GM21528 (cell line): ENCODE data around the gene NADK2.

ENCODE experiments used
- ATAC-seq: cut with Tn5 transposase; IDR thresholded peaks from one replicate; pipeline ENCODE4 v1.9.1; 2021; ENCODE audit warnings: mild to moderate bottlenecking, moderate library complexity; ENCODE audit not compliant: unreplicated experiment, low FRiP score

Gene NADK2

DNA sequence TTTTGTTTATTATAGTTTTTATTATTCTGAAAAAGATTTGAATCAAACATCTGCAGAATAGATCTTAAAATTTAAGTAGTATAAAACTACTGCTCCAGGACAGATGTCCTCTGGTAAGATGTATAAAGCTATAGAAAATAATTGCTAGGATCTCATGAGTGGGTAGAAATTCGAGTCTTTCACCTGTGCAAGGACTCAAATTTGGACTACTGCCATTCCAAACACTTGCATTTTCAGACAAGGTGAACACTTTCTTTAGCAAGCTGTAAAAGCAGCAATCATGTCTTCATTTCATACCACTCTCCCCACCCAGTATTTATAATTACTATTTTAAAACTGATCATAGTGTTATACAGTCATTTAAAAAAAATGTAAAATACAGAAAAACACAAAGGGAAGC is 69.1 kb downstream of the NADK2 start:
- no peak for ATAC-seq

- ATAC-seq, result no peak
Measured at GRCh38 chr5:36170832-36171424, 70.8 kb downstream of the NADK2 start.

DNA sequence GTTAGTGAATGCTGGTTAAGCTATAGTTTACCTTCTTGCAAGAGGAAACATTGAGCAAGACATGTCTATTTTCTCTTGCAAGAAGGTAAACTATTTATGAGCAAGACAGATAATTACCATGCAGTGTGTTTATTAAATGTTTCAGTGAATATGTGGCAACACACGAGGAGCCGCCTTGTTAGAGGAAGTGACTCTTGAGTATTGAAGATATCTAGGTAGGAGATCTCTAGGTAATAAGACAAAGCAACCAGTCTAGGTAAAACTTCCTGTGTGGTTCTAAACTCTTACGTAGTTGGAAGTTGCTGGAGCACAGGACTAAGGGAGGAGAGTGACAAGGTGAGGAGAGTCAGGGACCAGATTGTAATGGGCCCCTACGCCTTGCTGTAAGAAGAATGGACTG is 73.0 kb downstream of the NADK2 start:
- no peak for ATAC-seq

- no peak for ATAC-seq
Measured at GRCh38 chr5:36164461-36164860, 77.3 kb downstream of the NADK2 start.

DNA sequence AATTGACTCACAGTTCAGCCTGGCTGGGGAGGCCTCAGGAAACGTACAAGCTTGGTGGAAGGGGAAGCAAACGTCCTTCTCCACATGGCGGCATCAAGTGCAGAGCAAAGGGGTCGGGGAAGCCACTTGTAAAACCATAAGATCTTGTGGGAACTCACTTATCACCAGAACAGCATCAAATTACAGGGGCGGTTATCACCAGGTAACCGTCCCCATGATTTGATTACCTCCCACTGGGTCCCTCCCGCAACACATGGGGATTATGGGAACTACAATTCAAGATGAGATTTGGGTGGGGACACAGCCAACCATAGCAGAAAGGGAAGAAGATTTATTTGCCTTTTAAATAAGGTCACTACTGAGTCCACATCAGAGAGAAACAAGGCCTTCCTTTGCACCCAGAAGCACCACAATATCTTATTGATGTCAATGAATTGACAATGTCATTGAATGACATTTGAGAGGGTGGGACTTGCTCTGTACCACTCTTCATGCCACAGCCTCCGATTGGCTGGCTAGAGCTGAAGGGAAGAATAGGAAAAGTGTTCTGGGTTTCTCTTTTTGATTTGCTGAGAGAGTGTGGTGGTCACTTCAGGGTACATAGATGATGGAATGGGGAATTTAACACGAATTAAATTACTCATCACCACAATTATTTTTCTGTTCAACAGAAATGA is 78.8 kb downstream of the NADK2 start:
- no peak for ATAC-seq

DNA sequence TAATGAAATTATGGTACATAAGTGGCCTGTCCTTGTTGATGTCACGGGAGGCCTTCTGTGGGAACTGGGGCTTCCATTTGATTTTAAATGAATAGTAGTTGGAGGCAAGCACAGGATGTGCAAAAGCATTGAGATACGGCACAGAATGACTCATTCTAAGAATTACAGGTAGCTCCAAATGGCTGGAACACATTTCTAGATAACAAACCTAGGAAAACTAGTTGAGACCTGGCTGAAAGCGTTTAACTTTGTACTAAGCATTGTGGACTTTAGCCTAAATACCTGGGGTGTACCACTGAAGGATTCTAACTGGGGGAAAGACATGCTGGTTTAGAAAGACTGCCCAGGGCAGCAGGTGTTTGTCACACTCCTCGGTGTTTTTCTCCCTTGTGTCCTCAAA is 80.4 kb downstream of the NADK2 start:
- no peak for ATAC-seq

DNA sequence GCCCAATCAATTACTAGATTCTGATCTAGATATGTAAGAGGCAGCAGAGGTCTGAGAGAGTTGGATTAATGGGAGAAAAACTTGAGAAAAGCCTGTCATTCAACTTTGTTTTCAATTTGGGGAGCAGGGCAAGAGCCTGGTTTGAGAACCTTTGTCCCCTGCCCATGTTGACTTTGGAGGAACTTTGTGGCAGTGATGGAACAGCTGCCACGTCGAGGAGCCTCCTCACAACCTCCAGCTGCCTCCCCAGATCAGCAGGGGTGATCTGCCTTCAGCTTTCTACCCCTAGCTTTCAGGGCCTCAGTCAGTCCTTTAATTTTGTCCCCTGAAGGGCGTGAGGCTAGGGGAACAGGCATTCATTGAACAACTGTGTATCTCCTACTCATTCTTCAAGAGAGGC is 81.1 kb downstream of the NADK2 start:
- no peak for ATAC-seq

GRCh38 chr5:36158144-36158543 is 83.6 kb downstream of the NADK2 start:
- ATAC-seq, result no peak

GRCh38 chr5:36156619-36157018 is 85.1 kb downstream of the NADK2 start:
- no peak for ATAC-seq

DNA sequence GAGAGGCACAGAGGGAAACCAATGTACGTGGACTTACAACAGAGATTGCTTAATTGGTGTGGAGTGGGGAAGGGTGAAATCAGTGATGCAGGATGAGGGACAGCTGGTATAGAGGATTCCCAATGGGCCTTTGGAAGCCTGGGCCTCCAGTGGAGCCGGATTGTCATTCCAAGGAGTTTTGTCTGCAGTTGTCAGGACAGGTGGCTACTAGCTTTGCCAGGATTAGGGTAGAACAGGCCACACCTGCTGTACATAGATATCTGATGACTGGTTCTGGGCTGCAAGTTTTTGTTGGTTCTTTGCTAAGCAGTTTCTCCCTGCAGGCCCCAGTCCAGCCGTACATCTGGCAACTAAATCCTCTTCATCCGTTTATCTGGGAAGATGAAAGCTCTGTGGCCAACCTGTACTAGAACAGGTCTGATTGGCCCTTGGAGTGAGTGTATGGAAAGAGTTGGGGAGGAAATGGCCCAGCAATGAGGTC is 85.6 kb downstream of the NADK2 start:
- ATAC-seq, result no peak

DNA sequence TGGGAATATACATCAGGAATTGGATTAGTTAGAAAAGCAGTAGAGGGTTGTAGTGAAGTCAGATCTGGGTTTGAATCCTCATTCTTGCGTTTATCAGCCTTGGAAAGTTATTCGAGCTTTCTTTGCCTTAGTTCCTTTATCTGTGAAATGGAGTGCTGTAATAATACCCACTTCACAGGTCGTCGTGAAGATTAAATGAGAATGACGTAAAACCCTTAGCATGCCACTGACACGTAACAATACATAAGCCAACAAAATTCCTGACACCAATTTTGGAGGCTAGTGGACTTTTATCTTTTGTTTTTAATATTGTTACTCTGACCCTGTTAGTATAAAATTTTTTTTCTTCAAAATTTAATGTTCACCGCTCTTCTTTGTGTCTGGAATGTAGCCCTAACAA is 86.4 kb downstream of the NADK2 start:
- no peak for ATAC-seq

- no peak for ATAC-seq
Measured at GRCh38 chr5:36153726-36154125, 88.0 kb downstream of the NADK2 start.

- no peak for ATAC-seq
Measured at GRCh38 chr5:36153298-36153677, 88.4 kb downstream of the NADK2 start.

GRCh38 chr5:36152324-36153297 is 89.1 kb downstream of the NADK2 start:
- peak; percentile 12 for ATAC-seq

GRCh38 chr5:36151434-36152323 is 90.0 kb downstream of the NADK2 start, which contains the start of the genes LMBRD2 and SKP2:
TSS of gene LMBRD2 (minus strand) at chr5:36151887. CDS start at chr5:36143349, 8,538 bp downstream.
TSS of gene SKP2 (plus strand) at chr5:36152111. CDS start at chr5:36152263, 152 bp downstream.
- peak; percentile 99 for ATAC-seq

- ATAC-seq, result peak; percentile 34
Measured at GRCh38 chr5:36150676-36151433, 90.9 kb downstream of the NADK2 start.

- no peak for ATAC-seq
Measured at GRCh38 chr5:36147681-36148080, 94.0 kb downstream of the NADK2 start.

GRCh38 chr5:36146390-36146789 is 95.3 kb downstream of the NADK2 start:
- ATAC-seq, result no peak

DNA sequence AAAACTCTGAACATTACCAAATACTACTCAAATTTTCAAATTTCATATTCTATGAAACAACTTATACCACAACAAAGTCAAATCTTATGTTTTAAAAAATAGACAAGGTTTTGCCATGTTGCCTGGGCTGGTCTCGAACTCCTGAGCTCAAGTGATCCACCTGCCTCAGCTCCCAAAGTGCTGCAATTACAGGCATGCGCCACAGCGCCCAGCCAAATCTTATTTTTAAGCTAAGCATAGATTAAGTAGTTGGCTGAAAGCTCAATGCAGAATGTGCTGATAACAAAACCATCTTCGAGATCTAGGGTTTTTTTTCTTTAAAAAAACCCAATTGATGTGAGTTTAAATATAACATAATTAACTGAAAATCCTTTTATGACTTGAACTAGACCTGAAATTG is 96.4 kb downstream of the NADK2 start:
- ATAC-seq, result no peak
